HL-60 (cell line): ENCODE measurements around the gene PPM1M.
A peak's percentile ranks its signal among the peaks of the same experiment; 100 is the strongest.

Experiments
- GABPA ChIP-seq: IDR thresholded peaks from 2 replicates; pipeline ENCODE4 v1.6.1; 2012; ENCODE audit warnings: low read depth
- POLR2AphosphoS5 ChIP-seq: IDR thresholded peaks from 2 replicates; pipeline ENCODE4 v1.6.1; 2012; ENCODE audit warnings: low read depth
- TF ChIP-seq, protein P1 (sequence below): IDR thresholded peaks from one replicate; pipeline ENCODE4 v1.5.1; 2011; ENCODE audit warnings: low read length, control low read depth, inconsistent platforms; ENCODE audit not compliant: insufficient read depth

DNA sequence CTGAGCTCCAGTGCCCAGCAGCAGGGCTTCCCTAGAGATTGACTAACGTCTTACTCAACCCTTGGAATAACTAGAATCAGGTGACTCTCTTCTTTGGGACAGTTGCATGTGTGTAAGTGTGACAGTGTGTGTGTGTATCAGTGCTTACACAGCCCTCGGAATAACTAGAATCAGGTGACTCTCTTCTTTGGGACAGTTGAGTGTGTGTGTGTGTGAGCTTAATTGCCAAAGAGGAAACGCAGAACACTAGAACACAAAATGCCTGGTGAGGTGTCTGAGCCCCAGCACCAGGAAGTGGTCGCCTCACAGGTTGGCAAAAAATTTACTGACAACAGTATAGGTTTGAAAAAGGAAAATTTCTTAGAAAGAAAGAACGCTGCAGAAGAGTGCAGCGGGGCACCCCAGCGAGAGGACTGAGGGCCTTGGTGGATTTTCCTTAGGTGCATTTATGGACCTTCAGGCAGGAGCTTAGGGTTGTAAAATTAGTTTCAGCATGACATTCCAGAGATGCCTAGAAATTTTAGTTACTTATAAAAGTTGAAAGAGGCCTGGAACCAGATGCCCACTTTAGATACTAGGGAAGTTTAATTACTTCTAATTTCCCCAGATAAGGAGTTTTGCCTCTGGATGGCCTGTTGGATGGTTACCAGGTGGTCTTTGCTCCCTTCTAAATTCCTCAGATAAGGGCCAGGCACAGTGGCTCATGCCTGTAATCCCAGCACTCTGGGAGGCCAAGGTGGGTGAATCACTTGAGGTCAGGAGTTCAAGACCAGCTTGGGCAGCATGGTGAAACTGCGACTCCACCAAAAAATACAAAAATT lies 36.6 kb downstream of the PPM1M start:
- TF ChIP-seq, protein P1, sequence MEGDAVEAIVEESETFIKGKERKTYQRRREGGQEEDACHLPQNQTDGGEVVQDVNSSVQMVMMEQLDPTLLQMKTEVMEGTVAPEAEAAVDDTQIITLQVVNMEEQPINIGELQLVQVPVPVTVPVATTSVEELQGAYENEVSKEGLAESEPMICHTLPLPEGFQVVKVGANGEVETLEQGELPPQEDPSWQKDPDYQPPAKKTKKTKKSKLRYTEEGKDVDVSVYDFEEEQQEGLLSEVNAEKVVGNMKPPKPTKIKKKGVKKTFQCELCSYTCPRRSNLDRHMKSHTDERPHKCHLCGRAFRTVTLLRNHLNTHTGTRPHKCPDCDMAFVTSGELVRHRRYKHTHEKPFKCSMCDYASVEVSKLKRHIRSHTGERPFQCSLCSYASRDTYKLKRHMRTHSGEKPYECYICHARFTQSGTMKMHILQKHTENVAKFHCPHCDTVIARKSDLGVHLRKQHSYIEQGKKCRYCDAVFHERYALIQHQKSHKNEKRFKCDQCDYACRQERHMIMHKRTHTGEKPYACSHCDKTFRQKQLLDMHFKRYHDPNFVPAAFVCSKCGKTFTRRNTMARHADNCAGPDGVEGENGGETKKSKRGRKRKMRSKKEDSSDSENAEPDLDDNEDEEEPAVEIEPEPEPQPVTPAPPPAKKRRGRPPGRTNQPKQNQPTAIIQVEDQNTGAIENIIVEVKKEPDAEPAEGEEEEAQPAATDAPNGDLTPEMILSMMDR = no peak
- TF ChIP-seq POLR2AphosphoS5 = 0 out of 2 replicates have a peak, but pooled peaks have one; percentile 26
- TF ChIP-seq GABPA = no peak
